IPS-20b (cell line): Measurements from ENCODE around the gene ACER1.

Source experiments
- H3K27ac ChIP-seq: one replicate; pipeline ENCODE4 v1.5.1; 2013; ENCODE audit warnings: low read length
- H3K27me3 ChIP-seq: 2 replicates; pipeline ENCODE4 v1.6.1; 2013; ENCODE audit warnings: mild to moderate bottlenecking, low read length, inconsistent platforms; ENCODE audit not compliant: insufficient read depth
- H3K36me3 ChIP-seq: 2 replicates; pipeline ENCODE4 v1.6.1; 2013; ENCODE audit warnings: low read depth, mild to moderate bottlenecking, inconsistent platforms, low read length, moderate library complexity; ENCODE audit not compliant: insufficient read depth
- H3K4me1 ChIP-seq: 2 replicates; pipeline ENCODE4 v1.6.1; 2013; ENCODE audit warnings: mild to moderate bottlenecking, control low read depth, inconsistent platforms, low read length, moderate library complexity; ENCODE audit not compliant: insufficient read depth
- H3K4me3 ChIP-seq: 2 replicates; pipeline ENCODE4 v1.5.1; 2013; ENCODE audit warnings: mild to moderate bottlenecking, low read length, inconsistent platforms
- H3K9ac ChIP-seq: 2 replicates; pipeline ENCODE4 v1.6.1; 2013; ENCODE audit warnings: low read depth, mild to moderate bottlenecking, inconsistent platforms, low read length, moderate library complexity
- H3K9me3 ChIP-seq: 2 replicates; pipeline ENCODE4 v1.6.1; 2013; ENCODE audit warnings: mild to moderate bottlenecking, low read depth, low read length, inconsistent platforms; ENCODE audit not compliant: insufficient read depth

Gene ACER1

GRCh38 chr19:6333439-6333838 is at the start of gene ACER1:
TSS of gene ACER1 (minus strand) at chr19:6333612. CDS start at chr19:6333551, 61 bp downstream.
- no peaks in the 10 kb centered on the region for H3K4me1 ChIP-seq
- H3K9me3 ChIP-seq, result no peaks in the 10 kb centered on the region
- no peaks in the 10 kb centered on the region for H3K27me3 ChIP-seq
- H3K9ac ChIP-seq, result no peak within 1 kb of the TSS
- no peaks in the 10 kb centered on the region for H3K36me3 ChIP-seq
- no peak within 1 kb of the TSS for H3K4me3 ChIP-seq
- no peak within 1 kb of the TSS for H3K27ac ChIP-seq

GRCh38 chr19:6383188-6383587 is 49.8 kb upstream of the ACER1 start:
- Histone ChIP-seq H3K4me3 (no peak overlapping the region), H3K4me1 (no peaks in the 10 kb centered on the region), H3K27ac (no peak overlapping the region), H3K27me3 (no peaks in the 10 kb centered on the region), H3K9ac (no peak overlapping the region), H3K36me3 (peaks cover 85% of the 10 kb centered on the region), H3K9me3 (no peaks in the 10 kb centered on the region)

DNA sequence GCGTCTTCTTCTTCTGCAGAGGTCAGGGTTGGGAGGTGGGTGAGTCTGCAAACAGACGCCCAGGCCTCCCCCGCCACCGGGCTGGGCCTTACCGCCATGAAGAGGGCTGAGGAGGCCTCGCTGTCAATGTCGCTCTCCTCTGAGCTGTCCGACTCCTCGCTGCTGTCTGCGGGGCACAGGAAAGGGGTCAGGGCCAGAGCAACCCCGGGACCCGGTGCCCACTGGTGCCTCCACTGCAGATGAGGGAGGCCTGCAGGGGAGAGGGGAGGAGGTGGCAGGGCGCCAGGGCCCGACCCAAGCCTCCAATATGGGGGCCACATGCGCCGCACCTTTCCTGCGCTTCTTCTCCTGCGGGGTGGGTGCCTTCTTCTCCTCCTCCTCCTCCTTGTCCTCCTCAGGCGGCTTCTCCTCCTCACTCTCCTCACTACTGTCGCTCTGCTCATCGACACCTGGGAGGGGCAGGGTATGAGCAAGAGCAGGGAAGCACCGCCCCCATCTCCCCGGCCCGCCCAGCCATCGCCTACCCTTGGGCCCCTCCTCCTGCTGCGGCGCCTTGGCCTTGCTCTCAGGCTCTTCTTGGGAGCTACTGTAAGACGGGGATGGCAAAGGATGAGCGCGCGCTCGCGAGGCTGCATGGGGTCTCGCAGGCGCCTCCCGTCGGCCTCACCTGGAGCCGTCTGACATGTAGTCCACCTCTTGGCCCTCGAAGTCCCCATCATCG is 47.8 kb upstream of the ACER1 start:
- H3K27ac ChIP-seq, result no peak overlapping the region

DNA sequence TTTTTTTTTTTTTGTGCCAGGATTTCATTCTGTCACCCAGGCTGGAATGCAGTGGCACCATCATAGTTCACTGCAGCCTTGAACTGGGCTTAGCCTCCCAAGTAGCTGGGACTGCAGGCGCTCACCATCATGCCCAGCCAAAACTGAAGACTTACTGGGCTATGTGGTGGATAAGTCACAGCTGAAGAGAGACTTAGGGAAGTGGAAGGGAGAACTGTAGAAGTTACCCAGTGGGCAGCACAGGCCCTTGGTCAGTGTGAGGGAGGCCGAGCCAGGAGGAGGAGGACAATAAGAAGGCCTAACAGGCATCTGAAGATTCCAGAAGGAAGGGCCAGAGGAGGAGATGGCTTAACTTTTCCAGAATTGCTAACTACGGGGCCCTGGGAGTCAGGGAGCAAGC is 46.3 kb upstream of the ACER1 start:
- H3K4me1 ChIP-seq, result no peaks in the 10 kb centered on the region
- H3K4me3 ChIP-seq, result no peak overlapping the region
- H3K9me3 ChIP-seq, result no peaks in the 10 kb centered on the region
- no peaks in the 10 kb centered on the region for H3K27me3 ChIP-seq
- H3K27ac ChIP-seq, result no peak overlapping the region
- peaks cover 55% of the 10 kb centered on the region for H3K36me3 ChIP-seq
- no peak overlapping the region for H3K9ac ChIP-seq

More for the DNA sequence above, 47.8 kb upstream of the ACER1 start:
- Histone ChIP-seq H3K4me1 (no peaks in the 10 kb centered on the region), H3K9ac (no peak overlapping the region), H3K4me3 (no peak overlapping the region), H3K27me3 (no peaks in the 10 kb centered on the region), H3K36me3 (peaks cover 67% of the 10 kb centered on the region), H3K9me3 (no peaks in the 10 kb centered on the region)

DNA sequence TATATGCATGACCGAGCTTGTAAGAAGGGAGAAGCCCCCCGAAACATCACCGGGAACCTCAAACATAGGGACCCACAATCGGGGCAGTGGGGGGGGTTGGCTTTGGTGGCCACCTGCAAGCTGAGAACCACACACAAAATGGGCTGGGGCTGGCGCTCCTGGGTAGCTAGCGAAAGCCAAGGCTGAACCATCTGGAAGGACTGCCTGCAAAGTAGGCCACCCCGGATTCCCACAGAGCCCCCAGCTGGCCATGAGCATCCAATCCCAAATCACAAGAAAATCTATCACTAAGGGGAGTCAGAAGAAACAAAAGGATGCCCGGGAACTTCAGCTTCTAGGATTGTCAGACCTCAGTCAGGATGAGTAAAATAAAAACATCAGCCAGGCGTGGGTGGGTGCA is 45.1 kb upstream of the ACER1 start:
- Histone ChIP-seq H3K9ac (no peak overlapping the region), H3K4me3 (no peak overlapping the region), H3K27me3 (no peaks in the 10 kb centered on the region), H3K36me3 (peaks cover 51% of the 10 kb centered on the region), H3K4me1 (no peaks in the 10 kb centered on the region), H3K9me3 (no peaks in the 10 kb centered on the region), H3K27ac (no peak overlapping the region)

DNA sequence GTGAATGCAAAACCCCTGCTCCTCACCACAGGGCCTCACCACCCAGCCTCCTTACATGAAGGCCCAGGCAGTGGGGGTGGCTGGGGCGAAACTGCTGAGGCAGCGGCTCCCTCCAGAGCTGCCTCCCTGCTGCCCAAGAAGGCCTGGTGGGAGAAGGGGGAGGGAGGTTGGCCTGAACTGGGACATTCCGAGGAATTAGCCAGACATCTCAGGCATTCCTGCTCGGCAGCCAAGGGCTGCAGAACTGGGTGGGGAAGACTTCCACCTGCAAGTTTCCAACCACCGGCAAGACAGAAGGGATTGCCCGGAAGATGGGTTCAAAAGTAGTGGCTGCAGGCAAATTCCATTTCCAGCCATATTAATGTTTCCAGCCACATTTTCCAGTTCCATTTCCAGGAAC is 44.6 kb upstream of the ACER1 start:
- Histone ChIP-seq H3K36me3 (peaks cover 46% of the 10 kb centered on the region), H3K27me3 (no peaks in the 10 kb centered on the region), H3K9ac (no peak overlapping the region), H3K4me3 (no peak overlapping the region), H3K27ac (no peak overlapping the region), H3K9me3 (no peaks in the 10 kb centered on the region), H3K4me1 (no peaks in the 10 kb centered on the region)

GRCh38 chr19:6376512-6377190 is 43.2 kb upstream of the ACER1 start:
- H3K9ac ChIP-seq, result no peak overlapping the region
- no peaks in the 10 kb centered on the region for H3K27me3 ChIP-seq
- no peak overlapping the region for H3K4me3 ChIP-seq
- no peaks in the 10 kb centered on the region for H3K9me3 ChIP-seq
- H3K27ac ChIP-seq, result no peak overlapping the region
- H3K36me3 ChIP-seq, result peaks cover 34% of the 10 kb centered on the region
- H3K4me1 ChIP-seq, result no peaks in the 10 kb centered on the region

- Histone ChIP-seq H3K36me3 (peaks cover 22% of the 10 kb centered on the region), H3K4me3 (no peak within 1 kb of the TSS), H3K9ac (no peak within 1 kb of the TSS), H3K27me3 (no peaks in the 10 kb centered on the region), H3K4me1 (no peaks in the 10 kb centered on the region), H3K9me3 (no peaks in the 10 kb centered on the region), H3K27ac (no peak within 1 kb of the TSS)
Measured at GRCh38 chr19:6375411-6376010, 42.1 kb upstream of the ACER1 start, which contains the start of gene PSPN. TSS of gene PSPN (minus strand) at chr19:6375933. CDS start at chr19:6375849, 84 bp downstream.

- no peaks in the 10 kb centered on the region for H3K27me3 ChIP-seq
- H3K36me3 ChIP-seq, result peaks cover 16% of the 10 kb centered on the region
- no peak overlapping the region for H3K9ac ChIP-seq
- no peaks in the 10 kb centered on the region for H3K9me3 ChIP-seq
- H3K27ac ChIP-seq, result no peak overlapping the region
- no peaks in the 10 kb centered on the region for H3K4me1 ChIP-seq
- H3K4me3 ChIP-seq, result no peak overlapping the region
Measured at GRCh38 chr19:6374711-6375410, 41.4 kb upstream of the ACER1 start.

GRCh38 chr19:6374161-6374709 is 40.8 kb upstream of the ACER1 start:
- Histone ChIP-seq H3K9me3 (no peaks in the 10 kb centered on the region), H3K27me3 (no peaks in the 10 kb centered on the region), H3K27ac (peak overlapping the region; percentile 81), H3K4me3 (peak overlapping the region; percentile 60), H3K9ac (peak overlapping the region; percentile 67; the same call in 1 of the 2 replicates), H3K4me1 (no peaks in the 10 kb centered on the region), H3K36me3 (peaks cover 10% of the 10 kb centered on the region)

DNA sequence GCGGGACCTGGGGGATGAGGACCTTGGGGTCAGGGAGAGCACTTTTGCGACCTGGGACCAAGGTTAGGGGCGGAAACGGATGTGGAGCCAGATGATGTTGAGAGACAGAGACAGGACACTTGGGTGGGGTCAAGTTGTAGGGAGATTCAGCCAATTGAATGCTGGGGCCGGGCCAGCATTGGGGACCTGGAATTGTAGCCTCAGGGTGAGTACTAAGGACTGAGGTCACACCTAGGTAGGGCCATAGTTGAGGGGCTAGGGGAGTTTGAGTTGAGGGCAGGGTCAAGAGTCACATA is 40.3 kb upstream of the ACER1 start:
- no peaks in the 10 kb centered on the region for H3K4me1 ChIP-seq
- peak overlapping the region; percentile 81 for H3K27ac ChIP-seq
- H3K9ac ChIP-seq, result peak overlapping the region; percentile 67; the same call in 1 of the 2 replicates
- H3K4me3 ChIP-seq, result peak overlapping the region; percentile 60
- peaks cover 8% of the 10 kb centered on the region for H3K36me3 ChIP-seq
- H3K27me3 ChIP-seq, result no peaks in the 10 kb centered on the region
- H3K9me3 ChIP-seq, result no peaks in the 10 kb centered on the region
